Stromal cell of bone marrow (primary cell): ENCODE measurements around the gene SMARCAL1.

Source experiments
- DNase-seq: peaks from one replicate; pipeline ENCODE4 v3.0.0-alpha.2; 2012; ENCODE audit warnings: low read depth

The SMARCAL1 gene

GRCh38 chr2:216428618-216429350, 16.5 kb downstream of the SMARCAL1 start:
- DNase-seq: no peak

- no peak for DNase-seq
These were observed 17.1 kb downstream of the SMARCAL1 start for GRCh38 chr2:216429428-216429827.

GRCh38 chr2:216430811-216431530, 18.7 kb downstream of the SMARCAL1 start:
- no peak for DNase-seq

- no peak for DNase-seq
These were observed 19.2 kb downstream of the SMARCAL1 start for GRCh38 chr2:216431531-216431856.

- DNase-seq: no peak
These were observed 24.1 kb downstream of the SMARCAL1 start for GRCh38 chr2:216436383-216436782.

GRCh38 chr2:216441308-216442010, 29.2 kb downstream of the SMARCAL1 start:
- DNase-seq: no peak

GRCh38 chr2:216445501-216445900, 33.2 kb downstream of the SMARCAL1 start:
- DNase-seq: no peak

- DNase-seq: no peak
These were observed 34.1 kb downstream of the SMARCAL1 start for GRCh38 chr2:216446343-216446742.

GRCh38 chr2:216447293-216447692, 35.0 kb downstream of the SMARCAL1 start:
- DNase-seq: no peak

GRCh38 chr2:216448829-216449228, 36.5 kb downstream of the SMARCAL1 start:
- no peak for DNase-seq

GRCh38 chr2:216450346-216450745, 38.1 kb downstream of the SMARCAL1 start:
- no peak for DNase-seq

- no peak for DNase-seq
These were observed 38.5 kb downstream of the SMARCAL1 start for GRCh38 chr2:216450784-216451183.

- no peak for DNase-seq
These were observed 41.8 kb downstream of the SMARCAL1 start for GRCh38 chr2:216453955-216454614.

- no peak for DNase-seq
These were observed 50.9 kb downstream of the SMARCAL1 start for GRCh38 chr2:216463148-216463547.

GRCh38 chr2:216464104-216464720, 51.9 kb downstream of the SMARCAL1 start:
- no peak for DNase-seq

GRCh38 chr2:216465579-216466195, 53.4 kb downstream of the SMARCAL1 start:
- DNase-seq: no peak

- DNase-seq: no peak
These were observed 55.6 kb downstream of the SMARCAL1 start for GRCh38 chr2:216467845-216468244.

- DNase-seq: no peak
These were observed 57.4 kb downstream of the SMARCAL1 start for GRCh38 chr2:216469661-216470060.

GRCh38 chr2:216473187-216473586, 60.9 kb downstream of the SMARCAL1 start:
- DNase-seq: no peak

GRCh38 chr2:216474925-216475670, 62.8 kb downstream of the SMARCAL1 start:
- DNase-seq: no peak

- no peak for DNase-seq
These were observed 63.5 kb downstream of the SMARCAL1 start for GRCh38 chr2:216475767-216476166.
